Renal cortex interstitium (tissue), 11 donors: Measurements from ENCODE around the gene ZNF385B. TPM values are rescaled to one million over a fixed set of nuclear protein-coding genes. Genes with fewer than 3 reads are reported as not detected.

Experiments used
- DNase-seq, 11 donors: peaks; one replicate each; pipeline ENCODE4 v3.0.0-alpha.2; 2013; ENCODE audit warnings: low read depth in 9 of 11, low spot score in 4 of 11; ENCODE audit errors: extremely low read depth in 1 of 11
- polyA plus RNA-seq, 3 donors: library from polyadenylated mRNA; unstranded; fragments of 120-200 nt; gene quantifications; one replicate each; pipeline ENCODE4 v1.2.1, GENCODE V29; 2013; ENCODE audit not compliant: insufficient read length in 3 of 3

ZNF385B gene
- polyA plus RNA-seq, 3 donors: 13.1 to 18.5 (median 13.6) TPM

DNA sequence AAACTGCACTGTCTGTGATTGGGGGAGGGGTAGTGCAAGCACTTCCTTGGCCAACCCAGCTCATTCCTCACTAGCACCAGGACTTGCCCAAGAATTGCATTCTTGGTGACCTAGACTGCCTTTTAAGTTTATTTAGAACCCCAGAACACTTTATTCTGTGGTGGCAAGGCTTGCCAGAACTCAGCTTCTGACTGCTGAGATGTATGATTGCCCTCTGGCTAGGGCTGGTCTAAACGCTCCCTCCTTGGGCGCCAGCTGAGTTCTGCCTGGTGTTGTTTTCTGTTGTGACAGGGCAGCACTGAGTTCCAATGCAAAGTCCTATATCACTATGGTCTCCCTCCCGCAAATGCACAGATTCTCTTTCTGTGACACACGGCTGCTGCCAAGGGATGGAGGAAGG is 247.7 kb downstream of the ZNF385B start:
- no peak for DNase-seq

DNA sequence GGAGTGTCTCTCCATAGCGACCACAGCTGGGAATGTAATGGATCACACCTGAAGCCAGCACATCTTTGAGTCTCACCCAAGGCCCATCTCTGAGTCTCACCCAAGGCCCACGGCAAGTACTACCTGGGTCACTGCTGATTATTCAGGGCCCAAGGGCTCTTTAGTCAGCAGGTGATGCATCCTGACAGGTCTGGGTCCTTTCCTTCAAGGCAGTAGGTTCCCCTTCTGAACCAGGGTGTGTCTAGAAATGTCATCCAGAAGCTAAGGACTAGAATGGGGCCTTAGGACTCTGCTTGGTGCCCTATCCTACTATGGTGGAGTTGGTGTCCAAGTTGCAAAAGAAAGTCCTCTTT is 248.1 kb downstream of the ZNF385B start:
- DNase-seq: no peak

DNA sequence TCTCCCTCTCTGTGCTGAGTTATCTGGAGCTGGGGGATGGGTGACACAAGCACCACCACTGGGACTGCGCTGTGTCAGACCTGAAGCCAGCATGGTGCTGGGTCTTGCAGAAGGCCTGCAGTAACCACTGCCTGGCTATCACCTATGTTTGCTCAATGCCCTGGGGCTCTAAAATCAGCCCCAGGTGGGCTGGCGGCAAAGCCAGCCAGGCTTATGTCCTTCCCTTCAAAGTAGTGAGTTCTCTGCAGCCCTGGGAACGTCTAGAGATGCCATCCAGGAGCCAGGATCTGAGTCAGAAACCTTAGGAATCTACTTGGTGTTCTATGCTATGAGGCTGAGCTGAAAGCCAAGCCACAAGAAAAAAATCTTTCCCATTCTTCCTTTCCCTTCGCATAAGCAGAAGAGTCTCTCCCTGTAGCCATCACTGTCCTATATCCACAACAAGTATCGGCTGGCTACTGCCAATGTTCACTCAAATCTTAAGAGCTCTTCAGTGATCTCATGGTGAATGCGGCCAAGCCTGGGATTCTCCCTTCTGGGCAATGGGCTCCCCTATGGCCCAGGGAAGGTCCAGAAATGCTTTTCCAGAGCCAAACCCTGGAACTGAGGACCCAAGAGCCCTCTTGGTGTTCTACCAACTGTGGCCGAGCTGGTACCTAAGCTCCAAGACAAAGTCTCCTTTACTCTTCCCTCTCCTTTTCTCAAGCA is 248.7 kb downstream of the ZNF385B start:
- no peak for DNase-seq

DNA sequence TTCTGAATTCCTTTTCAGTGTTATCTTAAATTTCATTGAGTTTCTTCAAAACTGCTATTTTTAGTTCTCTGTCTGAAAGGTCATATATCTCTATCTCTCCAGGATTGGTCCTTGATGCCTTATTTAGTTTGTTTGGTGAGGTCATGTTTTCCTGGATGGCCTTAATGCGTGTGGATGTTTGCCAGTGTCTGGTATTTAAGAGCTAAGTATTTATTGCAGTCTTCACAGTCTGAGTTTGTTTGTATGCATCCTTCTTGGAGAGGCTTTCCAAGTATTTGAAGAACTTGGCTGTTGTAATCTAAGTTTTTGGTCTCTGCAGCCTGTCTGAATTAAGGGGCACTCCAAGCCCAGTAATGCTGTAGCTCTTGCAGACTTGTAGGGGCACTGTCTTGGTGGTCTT is 249.3 kb downstream of the ZNF385B start:
- DNase-seq: no peak

DNA sequence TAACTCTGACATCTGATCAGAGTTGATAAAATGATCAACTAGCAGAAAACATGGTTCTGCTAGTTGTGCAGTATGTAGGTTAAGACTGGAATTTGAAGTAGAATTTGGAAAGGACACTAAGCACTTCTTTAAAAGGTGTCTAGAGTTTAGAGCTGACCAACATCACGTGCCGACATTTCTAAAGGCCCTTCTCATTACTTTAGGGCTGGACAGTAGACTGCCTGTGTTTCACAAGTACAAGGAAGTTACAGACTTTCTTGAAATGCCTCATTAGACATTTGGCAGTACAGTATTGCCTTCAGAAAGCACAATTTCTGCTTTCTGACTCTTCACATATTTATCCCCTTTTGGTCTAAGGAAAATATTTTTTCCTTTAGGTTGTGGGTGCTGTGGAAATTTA is 255.3 kb downstream of the ZNF385B start:
- no peak for DNase-seq

DNA sequence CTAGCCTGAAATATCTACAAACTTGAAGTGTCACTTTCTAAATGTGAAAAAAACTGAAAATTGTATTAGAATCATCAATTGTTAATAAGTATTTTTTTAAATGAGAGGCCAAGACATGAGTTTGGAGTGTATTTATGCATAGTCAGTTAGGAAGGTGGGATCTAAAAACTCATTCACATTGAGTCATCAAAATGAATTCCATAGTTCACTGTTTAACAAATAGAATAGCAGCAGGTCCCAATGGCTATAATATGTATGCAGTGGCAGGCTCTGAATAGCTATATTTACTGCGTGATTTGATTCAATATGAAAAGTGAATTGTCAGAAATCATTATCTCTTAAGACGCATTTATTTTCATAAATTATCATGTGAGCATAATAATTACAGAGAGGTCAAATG is 256.1 kb downstream of the ZNF385B start:
- no peak for DNase-seq

DNA sequence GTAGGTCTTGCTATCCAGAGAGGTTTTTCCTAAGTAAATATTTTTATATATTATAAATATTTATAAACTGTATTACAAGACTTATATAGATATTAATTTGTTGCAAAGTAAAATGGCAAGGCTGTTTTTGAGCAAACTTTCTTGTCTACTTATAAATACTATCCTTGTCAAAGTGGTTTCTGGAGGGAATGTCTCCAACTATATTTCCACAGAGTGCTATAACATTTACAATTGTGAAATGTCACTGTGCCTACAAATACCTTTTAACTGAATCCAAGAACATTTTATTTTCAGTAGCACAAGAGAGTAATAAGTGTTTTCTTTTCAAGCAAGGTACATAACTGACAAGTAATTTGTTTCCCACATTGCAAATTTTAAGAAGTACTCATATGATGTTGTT is 256.8 kb downstream of the ZNF385B start:
- no peak for DNase-seq

DNA sequence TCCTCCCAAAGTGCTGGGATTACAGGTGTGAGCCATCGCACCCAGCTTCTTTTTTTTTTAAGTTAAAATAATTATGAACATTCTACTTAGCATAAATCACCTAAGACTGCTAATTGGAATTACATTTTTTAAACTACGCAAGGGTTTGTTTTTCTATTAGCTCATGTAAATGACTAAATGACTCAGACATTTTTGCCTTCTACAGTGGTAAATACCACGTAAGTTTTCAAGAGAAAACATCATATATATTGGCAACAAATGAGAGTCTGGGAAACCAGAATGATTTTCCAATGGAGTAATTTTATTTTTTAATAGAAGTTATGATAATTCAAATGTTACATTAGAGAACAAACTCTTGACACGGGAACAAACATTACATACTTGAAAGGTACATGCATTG is 259.0 kb downstream of the ZNF385B start:
- no peak for DNase-seq

DNA sequence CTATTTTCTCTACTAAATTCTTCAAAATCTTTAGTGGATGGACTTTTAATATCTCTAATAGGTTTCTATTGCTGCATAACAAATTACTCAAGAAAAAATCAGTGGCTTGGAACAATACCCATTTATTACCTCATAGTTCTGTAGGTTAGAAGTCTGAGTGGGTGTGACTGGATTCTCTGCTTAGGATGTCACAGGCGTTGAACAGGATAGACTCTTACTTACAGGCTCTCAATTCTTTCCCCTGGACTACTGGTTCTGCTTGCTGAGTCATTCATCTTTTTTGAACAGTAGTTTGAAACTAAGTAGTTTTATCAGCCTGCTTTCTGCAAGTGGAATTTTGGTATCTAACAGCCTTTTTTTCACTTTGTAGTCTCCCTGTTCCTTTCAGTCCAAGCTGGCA is 265.4 kb downstream of the ZNF385B start:
- no peak for DNase-seq

DNA sequence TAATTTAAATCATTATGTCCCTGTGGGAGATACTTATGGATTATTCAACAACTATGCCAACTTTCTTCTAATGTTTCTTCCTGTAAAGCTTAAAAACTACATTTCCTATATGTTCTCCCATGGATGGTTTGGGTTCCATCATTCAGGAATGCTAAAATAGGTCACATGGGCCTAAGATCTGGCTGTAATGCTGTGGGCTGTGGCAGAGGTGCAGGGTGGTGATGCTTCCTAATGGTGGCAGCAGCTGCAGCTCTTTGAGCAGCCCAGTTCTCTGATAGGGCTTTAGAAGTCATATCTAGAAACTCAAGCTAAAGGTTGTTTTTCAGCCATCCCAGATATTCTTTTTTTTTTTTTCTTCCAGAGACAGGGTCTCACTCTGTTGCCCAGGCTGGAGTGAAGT is 266.1 kb downstream of the ZNF385B start:
- no peak for DNase-seq

DNA sequence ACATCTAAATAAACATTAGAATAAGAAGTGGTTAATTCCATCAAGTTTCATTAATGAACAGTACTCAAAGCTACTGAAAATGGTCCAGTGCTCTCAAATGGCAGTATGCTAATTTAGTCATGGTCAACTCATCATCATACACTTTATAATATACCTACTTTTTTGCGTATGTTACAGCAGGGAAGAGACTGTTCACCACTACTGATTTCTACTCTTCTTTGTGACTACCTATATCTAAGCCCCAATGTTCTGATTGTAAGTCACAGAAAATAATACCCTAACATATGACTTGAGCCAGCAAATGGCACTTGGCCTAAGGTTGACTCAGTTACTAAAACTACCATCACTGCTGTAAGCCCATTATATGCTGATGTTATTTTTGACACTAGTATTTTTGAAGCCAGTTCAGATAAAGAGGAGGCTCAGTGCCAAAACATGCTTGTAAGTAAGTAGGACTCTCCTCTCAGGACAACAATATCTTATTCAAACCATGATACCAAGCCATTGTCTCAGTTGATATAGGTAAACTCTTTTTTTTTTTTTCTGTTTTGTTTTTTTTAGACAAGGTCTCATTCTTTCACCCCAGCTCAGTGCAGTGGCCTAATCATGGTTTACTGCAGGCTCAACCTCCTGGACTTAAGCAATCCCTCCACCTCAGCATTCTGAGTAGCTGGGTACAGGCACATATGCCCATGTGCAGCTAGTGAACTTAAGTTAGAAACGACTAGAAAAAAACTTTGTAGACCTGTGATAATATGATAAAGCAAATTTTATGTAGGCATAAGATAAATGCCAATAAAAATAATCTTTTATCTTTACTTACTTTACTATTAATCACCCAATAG is 266.9 kb downstream of the ZNF385B start:
- no peak for DNase-seq

DNA sequence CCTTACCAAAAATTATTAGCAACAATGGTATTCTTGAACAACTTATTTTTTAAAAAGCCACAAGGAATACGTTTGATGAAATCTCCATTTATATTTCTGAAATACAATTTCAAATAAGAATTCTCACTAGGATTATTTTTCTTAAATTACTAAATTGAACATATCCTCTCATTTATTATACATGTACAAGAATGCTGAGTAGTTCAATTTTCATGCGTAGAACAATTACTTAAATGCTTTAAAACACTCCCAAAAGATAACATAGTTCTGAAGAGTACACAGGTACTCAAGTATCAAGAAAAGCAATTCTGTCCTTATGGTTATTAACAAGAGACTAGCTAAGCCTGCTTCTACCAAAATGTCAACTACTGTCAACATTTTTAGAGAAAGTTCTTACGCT is 268.1 kb downstream of the ZNF385B start:
- no peak for DNase-seq

DNA sequence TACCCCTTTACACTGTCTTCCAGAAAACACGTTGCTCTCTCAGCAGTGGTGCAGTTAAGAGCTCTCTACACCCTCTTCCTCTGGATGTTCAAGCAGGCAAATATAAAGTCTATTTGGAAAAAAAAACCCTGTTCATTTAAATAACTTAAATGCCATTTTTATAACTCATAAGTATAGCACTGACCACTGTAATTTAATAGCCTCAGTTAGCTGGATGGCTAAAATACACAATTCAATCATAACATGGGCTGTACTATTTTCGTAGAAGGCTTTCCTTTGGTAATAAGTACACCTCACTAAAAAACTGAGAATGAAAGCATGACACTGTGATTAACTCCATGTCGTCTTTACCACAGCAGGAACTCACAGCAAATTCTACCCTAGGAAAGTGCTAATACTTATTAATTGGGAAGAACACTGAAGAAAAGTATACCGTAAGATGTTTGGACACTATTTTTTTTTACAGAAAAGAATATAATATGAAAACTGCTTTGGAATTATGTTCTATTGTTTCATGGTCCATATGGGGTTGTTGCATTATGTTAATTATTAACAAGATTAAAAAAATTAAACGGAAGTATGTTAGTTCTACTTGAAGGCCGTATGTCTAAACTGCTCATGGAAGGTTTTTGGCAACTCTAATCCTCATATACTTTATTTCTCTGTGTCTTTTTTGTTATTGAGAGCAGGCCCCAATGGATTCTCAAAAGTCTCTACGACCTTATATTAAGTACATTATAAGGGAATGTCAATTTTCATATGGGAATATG is 269.1 kb downstream of the ZNF385B start:
- no peak for DNase-seq

DNA sequence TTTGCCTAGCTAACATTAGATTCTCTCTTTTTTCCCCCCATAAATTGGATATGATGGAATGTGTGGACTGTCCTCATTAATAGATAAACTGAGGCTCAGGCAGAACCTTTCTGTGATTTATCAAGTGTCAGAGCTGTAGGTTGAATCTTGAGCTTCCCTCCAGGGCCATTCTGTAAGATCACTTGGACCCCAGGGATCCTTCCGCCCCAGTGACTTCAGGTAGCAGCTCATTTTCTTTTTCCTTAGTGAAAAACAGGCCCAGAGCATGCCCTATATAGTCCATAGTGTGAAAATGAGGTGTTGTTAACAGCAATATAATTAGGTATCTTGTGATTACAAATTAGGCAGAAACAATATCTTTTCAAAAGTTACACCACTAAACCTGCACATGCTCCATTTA is 269.7 kb downstream of the ZNF385B start:
- no peak for DNase-seq

DNA sequence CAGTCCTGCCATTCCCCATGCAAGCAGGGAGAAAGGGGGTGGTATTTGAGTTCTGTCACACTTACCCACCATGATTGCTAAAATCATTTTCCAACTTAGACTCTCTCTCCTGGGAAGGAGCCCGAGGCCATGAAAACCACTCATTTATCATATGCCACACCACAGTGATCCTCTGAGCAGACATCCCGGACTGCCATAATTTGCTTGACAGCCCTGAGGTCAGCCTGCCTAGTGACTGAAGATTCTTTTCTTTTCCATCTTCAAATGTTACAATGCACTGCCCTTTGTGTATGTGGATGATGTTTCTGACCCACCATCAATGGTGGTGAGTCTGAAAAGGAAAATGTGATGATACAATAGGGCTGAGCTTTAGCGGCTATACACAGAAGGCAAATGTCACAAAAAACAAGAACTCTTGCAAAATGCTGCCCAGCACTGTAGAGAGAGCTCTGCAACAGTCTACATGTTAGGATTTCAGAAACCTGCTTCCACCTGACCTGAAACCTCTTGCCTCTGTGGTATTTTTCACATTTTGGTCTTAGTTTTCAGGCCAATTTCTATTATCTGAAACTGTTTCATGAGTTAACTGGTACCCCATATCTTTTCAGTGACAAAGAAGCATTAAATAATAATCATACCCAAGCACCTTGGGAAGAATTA is 272.8 kb downstream of the ZNF385B start:
- DNase-seq: no peak

DNA sequence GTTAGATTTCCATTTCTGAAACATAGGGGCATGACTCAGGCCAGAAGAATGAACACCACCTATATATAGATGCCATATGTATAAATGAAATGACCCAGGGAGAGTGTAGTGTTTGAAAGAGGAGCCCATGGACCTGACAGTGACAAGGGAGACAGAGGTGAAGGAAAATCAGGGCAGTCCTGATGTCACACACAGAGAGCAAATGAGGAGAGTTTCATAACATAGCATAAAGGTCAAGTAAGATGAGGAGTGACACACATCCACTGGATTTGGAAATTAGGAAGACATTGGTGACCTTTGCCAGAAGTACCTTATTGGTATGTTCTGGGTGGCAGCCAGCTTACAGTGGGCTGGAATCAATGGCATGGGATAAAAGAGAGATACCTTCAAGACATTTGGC is 276.7 kb downstream of the ZNF385B start:
- DNase-seq: no peak

DNA sequence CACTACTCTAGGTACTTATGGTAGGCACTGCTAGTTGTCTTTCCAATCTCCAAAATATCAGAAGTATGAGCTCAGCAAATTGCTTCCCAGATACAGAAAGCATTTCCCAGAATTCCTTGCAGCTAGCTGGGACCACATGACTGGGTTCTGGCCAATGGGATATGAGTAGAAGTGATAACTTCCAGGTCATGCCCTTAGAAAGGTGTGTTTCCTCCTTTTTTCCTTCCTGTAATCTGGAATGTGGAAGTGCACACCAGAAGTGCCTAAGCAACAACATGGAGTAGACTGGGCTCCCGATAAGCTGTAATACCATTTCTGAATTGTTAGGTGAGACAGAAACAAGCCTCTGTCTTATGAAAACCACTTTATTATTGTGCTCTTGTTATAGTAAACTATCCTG is 279.8 kb downstream of the ZNF385B start:
- no peak for DNase-seq

DNA sequence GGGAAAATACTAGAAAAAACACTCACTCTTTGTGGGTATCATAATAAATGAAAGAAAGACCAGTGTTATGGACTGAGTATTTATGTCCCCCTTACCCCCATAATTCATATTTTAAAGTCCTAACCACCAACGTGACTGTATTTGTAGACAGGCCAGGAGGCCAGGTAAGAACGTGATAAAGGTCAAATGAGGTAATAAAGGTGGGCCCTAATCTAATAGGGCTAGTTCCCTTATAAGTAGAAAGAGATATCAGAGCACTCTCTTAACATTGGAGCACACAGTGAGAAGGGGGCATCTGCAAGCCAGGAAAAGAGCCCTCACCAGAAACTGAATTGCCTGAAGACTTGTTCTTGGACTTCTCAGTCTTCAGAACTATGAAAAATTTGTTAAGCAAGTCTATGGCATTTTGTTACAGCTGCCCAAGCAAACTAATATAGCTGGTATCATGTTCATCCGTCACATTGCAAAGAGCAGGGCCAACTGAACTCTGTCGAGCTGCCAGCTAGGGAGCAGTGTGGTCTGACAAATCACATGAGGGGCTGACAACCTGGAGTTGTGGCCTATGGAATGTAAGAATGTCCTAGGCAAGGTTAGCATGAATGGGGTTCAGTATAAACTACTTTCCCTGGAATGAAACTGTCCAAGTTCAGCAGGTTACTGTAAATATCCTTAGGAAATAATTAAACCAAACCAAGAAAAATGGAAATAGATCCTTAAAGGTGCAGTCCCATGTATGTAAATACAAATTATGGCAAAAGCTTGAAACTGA is 280.9 kb downstream of the ZNF385B start:
- peak in 1 of 11 donors; percentile 27 for DNase-seq

DNA sequence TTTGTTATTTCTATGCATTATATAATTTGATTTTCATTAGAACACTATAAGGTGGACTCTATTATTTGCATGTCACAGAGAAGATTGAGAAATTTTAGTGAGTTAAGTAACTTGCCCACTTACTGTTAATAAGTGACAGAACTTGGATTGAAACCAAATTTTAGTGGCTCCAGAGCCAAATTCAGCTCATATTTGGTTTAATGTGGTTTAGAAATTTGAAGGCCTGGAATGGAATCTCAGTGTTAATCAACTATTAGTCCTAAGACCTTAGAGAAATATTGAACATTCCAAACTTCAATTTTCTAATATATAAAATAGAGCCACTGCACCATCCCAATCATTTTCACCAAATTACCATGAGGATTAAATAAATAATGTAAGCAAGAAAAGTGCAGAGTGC is 281.6 kb downstream of the ZNF385B start:
- DNase-seq: peak in 1 of 11 donors; percentile 21
